ENCODE measurements around the gene TAS2R39.
A peak's percentile ranks its signal among the peaks of the same experiment; 100 is the strongest.
"Not testable (repeated sequence)": the region's sequence is repeated elsewhere in the genome, so short reads cannot be mapped to it uniquely, and the experiment has no call there.

The TAS2R39 gene

DNA sequence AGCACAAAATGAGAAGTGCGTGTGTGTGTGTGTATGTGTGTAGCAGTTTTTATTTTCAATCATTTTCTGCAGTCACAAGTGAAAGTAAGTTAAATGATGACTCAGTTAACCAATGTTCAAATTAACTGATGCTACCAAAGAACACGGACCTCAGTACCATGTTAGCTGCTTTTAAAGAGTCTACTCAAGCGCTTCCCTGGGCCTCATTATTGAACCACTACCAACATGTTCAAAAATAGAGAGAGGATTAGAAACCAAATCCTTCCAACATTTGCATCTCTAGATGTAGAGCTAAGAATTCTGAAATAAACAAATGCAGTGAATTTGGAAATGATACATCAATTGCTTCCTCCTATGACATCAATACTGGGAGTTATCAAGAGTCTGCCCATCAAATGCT, at the start of gene TAS2R39:
TSS of gene TAS2R39 (plus strand) at position 396 of the 400 bp plus-strand sequence. CDS start at position 396, 0 bp downstream.
- DNase-seq = no peak

DNA sequence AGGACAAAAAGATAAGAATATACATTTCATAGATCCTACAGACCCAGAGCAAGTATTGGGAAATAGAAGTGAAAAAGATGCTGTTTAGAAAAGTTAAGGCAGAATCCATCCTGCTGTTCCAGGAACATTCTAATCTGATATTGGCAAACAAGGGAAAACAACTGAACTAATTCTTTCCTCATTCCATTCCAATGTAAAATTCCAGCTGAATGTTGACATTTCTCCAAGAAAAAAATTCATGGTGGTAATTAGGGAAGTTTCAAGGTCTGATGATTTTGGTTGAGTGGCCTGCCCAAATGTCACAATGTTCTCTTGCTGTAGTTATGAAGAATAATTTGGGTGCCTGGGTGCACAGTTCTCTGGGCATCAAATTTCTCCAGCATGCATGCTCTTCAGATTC, 36.1 kb upstream of the TAS2R39 start:
- no peak for DNase-seq

DNA sequence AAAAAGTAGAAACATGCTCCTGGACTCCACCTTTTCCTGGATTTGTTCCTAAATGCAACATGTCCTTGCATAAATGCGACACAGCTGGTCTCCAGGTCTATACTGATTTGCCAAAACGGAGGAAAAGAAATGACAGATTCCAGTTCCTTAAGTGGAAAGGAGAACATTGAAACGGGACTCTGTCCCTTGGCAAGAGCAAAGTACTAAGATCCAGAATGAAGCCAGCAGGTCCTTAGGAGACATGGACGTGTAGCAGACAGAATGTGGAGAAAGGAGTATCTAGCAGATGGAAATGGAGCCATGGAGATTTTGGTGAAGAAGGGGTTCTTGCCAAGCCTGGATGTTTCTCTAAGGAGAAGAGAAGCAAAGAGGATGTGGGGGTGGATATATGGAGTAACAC, 35.2 kb upstream of the TAS2R39 start:
- no peak for DNase-seq

DNA sequence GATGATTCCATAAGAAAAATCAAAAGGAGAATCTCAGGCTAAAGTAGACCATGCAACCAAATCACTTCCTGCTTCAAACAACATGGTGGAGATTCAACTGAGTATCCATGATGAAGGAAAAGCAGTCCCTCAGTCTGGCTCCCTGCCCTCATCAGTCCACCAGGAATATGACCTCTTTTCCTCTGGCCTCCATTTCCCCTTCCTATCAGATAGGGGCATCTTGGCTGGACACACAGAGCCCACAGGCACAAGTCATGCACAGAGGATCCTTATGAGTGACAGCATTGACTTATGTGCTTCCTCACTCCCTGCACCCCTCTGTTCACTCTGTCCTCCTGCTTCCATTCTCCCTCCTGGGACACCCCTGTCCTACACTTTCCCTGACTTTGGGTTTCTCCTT, 34.6 kb upstream of the TAS2R39 start:
- DNase-seq = no peak

DNA sequence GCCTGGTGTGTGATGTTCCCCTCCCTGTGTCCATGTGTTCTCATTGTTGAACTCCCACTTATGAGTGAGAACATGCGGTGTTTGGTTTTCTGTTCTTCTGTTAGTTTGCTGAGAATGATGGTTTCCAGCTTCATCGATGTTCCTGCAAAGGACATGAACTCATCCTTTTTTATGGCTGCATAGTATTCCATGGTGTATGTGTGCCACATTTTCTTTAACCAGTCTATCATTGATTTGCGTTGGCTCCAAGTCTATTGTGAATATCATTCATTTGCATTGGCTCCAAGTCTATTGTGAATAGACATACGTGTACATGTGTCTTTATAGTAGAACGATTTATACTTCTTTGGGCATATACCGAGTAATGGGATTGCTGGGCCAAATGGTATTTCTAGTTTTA, 32.5 kb upstream of the TAS2R39 start:
- DNase-seq = not testable (repeated sequence)

DNA sequence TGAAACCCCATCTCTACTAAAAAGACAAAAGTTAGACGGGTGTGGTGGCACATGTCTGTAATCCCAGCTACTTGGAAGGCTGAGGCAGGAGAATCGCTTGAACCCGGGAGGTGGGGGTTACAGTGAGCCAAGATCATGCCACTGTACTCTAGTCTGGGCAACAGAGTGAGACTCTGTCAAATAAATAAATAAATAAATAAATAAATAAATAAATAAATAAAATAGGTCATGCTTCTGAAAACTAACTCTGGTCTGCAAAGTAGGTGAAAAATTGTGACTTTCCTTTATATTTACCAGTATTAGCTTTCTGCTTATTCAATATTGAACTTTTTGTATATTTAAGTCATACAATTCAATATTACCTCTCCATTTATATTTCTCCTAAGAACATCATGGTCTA, 24.6 kb upstream of the TAS2R39 start:
- DNase-seq = not testable (repeated sequence)

DNA sequence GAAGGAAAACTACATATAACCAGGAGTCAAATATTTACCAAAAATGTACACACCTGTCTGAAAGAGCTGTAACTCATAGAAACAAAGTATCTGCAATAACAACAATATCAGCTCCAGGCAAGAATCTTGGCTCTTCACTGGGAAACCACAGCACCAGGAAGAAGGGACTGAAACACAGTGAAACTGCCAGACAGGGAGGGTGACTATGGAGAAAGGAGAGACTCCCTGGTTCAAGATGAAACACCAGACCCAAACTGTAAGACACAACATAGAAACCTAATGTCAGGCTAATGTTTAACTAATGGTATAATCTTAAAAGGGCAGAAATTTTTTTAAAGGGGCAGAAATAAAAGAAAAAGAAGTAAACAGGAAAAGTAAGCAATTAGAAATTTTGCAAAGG, 11.5 kb upstream of the TAS2R39 start:
- DNase-seq = no peak

DNA sequence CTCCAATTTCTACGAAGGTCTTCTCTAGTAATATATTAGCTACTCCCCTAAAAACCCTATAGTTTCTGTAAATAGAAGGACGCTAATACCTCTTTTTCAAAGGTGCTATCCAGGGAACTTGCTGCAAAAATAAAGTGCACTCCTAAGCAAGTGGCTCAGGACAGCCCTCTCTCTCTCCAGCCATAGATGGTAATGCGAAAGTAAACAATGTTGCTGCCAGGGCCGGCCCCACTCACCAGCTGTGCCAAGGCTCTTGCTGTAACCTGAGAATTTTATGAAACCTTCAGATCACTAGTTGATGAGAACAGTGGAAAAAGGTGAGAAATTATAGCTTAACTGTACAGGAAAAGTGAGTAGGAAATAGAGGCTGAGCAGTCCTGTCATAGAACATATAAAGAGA, 10.9 kb upstream of the TAS2R39 start:
- DNase-seq = no peak

DNA sequence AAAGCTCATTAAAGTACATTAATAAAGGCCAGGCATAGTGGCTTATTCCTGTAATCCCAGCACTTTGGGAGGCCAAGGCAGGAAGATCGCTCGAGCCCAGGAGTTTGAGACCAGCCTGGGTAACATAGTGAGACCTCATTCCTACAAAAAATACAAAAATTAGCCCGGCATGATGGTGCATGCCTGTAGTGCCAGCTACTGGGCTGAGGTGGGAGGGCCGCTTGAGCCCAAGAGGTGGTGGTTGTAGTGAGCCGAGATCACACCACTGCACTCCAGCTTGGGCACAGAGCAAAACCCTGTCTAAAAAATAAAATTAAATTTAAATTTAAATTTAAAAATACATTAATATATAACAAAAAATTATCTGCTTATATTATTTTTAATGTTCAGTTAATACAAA, 7.1 kb upstream of the TAS2R39 start:
- DNase-seq = no peak

DNA sequence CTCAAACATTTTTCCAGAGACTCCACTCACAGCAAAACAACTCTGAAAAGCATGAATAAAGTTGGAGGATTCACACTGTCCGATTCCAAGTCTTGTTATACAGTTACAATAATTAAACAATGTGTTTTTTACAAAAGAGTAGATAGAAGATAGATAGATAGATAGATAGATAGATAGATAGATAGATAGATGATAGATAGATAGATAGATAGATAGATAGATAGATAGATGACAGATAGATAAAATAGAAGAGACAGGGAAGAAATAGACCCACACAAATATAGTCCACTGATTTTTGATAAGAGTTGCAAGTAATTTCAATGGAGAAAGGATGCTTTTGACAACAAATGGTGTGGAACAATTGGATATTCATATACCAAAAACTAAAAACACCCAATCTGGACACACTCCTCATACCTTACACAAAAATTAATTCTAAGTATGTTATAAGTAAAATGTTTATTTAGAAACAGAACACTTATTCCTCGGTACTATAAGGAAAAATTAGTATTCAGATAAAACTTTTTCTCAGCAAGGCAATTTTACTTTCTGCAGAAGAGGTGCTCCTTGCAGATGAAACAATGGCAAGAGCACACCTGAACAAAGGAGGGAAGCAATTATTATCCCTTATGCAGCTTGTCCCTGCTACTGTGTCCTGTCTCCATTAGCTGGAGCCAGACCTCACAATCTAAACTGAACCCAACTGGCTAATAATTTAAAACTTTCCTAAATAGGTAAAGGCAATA, 5.7 kb upstream of the TAS2R39 start:
- DNase-seq = no peak

DNA sequence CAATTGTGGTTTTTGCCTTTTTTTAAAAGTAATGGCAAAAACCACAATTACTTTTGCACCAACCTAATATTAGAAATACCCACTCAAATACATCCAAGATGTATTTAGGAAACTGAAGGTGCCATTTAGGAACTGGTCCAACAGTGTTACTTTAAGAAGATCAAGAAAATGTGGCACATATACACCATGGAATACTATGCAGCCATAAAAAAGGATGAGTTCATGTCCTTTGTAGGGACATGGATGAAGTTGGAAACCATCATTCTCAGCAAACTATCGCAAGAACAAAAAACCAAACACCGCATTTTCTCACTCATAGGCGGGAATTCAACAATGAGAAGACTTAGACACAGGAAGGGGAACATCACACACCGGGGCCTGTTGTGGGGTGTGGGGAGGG, 2.4 kb upstream of the TAS2R39 start:
- not testable (repeated sequence) for DNase-seq

DNA sequence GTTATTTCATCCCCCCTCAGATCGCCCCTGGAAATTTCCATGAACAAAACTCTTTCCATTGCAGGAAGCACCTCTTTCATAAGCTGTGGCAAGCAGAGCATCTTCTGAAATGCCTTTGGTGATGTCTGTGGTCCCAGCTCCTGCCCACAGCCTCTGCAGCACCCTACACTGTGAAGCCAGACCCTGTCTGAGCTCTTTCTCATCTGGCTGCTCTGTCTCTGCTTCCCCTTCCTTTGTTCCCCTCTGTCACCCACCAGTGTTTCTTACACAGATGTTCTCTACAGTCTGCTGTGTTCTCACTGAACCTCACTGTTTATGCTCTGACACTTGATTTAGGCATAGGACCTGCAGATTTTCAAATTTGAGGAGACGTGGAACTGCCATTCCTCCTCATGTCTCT, 1.9 kb upstream of the TAS2R39 start:
- no peak for DNase-seq

DNA sequence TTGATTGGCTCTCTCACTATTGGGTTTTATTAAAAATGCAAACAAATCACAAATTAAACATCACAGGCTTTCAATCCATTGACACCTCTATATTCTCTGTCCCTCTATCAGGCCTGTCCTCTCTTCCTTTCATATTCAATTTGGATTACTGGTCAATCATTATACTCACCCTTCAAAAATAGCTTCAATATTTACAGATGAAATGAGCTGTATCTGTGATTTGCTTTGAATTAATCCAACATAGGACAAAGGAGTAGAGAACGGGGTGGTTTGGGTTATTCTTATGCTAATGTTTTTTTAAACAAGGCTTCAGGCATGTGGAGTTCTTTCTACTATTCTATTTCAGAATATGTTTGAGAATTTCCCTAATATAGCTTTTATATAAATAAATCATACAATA, 2.3 kb downstream of the TAS2R39 start:
- no peak for DNase-seq

DNA sequence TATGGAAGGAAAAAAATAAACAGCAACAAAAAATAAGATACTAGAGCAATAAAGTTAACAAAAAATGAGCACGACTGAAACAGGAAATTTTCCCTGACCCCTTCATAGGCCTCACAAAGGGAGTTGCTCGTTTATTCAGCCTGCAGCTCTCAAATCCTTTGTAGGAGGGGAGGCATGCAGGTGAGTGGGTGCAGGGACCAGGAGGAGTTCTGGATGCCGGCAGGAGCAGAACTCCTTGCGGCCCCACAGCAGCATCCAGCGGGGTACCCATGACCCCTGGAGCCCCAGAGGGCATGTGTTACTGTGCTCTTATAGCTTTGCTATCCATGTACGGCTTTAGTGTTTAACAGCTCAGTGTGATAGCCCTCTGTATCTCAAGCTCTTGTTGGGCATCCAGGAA, 5.8 kb downstream of the TAS2R39 start:
- no peak for DNase-seq

DNA sequence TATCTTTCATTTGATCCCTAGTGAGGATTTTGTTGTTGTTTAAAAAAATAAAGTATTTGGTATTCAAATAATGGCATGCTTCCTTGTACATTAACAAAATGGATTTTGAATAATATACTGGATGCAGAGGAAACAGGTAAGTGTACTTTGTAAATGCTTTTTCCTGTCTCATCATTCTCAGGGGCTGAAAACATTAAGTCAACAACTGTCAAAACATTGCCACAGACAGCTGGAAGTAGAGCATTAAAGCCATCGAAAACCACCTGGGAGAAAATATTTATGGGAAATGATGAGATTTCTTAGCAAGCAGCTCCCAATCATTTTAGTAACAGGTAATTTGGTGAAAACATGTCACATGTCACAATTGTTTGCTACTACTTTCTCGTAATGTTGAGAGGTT, 10.7 kb downstream of the TAS2R39 start:
- no peak for DNase-seq

DNA sequence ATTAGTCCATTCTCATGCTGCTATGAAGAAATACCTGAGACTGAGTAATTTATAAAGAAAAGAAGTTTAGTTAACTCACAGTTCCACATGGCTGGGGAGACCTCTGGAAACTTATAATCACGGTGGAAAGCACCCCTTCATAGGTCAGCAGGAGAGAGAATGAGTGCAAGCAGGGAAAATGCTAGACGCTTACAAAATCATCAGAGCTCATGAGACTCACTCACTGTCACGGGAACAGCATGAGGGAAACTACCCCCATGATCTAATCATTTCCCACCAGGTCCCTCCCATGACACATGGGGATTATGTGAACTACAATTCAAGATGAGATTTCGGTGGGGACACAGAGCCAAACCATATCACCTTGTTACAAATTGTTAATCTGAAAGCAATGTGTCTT, 15.8 kb downstream of the TAS2R39 start:
- no peak for DNase-seq

DNA sequence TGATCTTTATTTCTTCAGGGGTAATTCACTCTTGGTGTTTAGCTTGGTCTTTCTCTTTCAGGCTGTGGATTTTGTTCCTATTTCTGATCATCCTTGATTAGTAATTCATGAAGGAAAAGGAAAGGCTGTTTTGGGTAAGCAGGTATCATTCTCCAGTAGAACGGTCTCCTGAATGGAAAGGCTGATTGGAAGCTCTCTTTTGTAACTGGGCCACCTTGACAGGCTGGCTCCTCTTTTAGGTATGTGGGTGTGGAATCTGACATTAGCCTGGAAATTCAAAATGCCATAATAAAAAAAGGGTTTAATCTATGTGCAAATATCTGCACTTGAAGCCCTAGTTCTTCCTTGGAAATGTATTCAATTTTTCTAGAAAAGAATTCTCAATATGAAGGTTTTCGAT, 18.9 kb downstream of the TAS2R39 start:
- DNase-seq = no peak

DNA sequence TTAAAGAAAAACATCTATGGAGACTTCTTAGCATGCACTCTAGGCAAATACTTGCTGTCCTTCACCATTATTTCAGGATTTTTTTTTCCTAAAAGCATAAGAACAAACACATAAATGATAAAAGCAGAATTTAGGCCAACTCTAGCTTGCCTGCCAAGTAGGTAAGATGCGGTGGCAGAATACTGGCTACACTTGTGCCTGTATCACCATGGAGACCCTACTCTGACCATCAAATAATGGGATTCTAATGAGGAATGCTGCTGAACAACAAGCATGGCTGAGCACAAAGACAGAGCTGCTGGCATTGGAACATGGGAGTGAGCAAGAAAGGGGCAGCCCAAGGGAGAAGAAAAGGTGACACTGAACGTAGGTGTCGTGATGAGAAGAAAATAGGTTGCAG, 20.2 kb downstream of the TAS2R39 start:
- DNase-seq = no peak

DNA sequence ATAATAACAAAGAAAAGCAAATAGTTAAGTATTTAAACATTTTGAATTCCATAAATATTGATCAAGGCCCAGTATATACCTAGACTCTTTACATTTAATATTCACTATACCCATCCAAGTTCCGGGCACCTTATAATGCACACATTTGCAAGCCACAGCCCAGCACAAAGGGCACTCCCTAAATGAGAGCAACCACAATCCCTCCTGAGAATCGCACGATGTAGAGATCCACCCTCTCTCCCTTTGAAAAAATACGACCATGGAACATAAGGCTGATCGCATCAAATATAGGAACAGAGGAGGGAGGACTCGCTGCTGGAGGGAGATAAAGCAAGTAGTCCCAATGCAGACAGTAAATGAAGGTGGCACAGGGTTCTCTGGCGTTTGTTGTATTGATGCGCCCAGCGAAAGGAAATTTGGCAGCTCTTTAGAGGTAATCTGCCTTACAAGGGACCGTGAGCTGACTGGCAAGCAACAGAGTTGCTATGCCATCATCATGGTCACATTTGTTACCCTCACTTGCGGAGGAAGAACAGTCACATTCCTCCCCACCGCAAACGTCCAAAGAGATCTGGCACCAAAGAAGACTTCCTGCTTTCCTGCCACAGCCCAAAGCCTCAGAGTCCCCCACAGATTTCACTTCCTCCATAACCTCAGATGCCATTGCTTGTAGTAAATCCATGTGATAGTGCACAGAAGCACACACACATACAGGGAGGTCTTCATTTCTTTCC, 22.5 kb downstream of the TAS2R39 start:
- no peak for DNase-seq

DNA sequence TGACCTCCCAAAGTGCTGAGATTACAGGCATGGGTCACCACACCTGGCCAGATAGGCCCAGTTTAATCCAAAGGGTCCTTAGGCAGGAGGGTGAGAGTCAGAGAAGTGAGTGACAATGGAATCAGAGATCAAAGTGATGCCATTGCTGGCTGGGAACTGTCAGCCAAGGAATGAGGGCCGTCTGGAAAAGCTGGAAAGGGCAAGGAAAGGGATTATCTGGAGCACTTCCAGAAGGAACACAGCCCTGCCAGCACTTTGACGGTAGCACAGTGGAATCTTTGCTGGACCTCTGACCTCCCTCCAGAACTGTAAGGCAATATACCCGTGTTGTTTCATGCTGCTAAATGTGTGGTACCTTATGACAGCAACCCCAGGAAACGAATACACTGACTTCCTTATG, 27.3 kb downstream of the TAS2R39 start:
- DNase-seq = no peak

DNA sequence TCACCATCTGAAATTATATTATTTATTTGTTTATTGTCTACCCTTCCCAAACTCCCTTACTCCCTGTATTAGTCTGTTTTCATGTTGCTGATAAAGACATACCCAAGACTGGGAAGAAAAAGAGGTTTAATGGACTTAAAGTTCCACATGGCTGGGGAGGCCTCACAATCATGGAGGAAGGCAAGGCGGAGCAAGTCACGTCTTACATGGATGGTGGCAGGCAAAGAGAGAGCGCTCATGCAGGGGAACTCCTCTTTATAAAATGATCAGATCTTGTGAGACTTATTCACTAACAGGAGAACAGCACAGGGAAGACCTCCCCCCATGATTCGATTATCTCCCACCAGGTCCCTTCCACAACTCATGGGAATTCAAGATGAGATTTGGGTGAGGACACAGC, 30.3 kb downstream of the TAS2R39 start:
- not testable (repeated sequence) for DNase-seq

DNA sequence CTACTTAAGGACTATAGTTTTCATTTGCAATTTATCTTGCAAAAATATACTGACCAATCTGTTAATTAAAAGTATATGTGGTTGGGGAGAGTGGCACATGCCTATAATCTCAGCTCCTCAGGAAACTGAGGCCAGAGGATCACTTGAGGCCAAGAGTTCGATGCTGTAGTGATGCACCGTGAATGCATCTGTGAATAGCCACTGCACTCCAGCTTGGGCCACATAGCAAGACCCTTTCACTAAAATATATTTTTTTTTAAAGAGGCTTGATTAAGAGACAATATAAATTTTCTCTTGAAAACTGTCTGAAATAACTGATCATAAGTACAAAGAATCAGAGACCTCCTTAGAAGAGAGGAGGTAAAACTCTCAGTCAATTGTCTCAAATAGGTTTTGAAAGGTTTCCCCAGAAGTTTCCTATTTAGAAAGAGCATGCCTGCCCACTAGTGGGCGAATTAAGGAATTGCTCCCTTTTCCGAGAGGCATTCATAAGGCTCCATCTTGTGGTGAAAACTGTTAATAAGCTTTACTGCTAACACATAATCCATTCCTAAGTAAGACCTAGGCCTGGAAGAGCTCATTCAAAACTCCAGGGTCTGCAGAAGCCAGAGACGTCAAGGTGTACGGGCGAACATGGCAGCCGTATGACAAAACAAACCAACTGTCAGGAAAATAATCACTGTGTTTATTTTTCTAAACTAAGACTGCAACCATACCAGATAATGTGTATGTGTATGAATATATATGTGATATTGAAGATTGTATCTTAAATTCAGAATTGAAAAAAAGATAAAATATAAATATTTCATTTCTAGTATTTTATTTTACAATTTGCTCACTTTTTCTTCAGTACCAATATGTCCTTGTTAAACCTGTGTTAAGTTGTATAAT, 31.8 kb downstream of the TAS2R39 start:
- peak; percentile 56 for DNase-seq

DNA sequence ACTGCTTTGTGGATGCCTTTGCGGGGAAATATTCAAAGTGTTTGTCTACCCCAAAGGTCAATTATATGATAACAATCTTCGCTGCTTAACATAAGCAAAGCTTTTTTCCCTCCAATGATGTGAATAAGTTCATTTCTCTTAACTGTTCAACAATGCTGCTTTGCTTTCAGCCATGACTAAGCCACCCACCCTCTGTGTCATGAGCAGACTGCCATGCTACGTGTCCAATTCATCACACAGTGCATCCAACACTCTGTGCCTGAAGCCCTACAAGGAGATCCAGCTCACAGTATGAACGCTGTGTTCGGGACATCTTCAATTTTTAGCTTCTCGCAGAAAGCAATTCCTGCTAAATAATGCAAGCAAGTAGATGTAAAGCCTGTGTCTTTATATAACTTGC, 32.9 kb downstream of the TAS2R39 start:
- no peak for DNase-seq

DNA sequence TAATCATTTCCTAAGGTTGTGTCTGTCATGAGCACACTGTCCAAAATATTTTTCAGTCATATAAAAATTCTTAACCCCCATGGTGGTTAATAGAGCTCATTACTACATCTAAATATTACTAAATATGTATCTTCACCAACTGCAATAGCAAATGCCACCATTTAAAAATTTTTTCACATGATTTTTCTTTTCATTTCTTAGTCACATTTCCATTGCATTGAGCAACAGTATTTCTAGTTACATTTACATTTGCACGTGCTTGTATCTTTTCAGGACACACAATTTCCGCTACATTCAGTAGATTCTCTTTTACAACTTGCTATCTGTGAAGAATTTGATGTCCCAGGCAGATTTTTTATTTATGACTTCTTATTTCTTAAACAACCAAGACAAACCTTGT, 33.5 kb downstream of the TAS2R39 start:
- DNase-seq = no peak

Measured in right forelimb (tissue), 1 donor.